Left lung (tissue), 10 donors: ENCODE data around the gene CYP2F1. TPM values are rescaled to one million over a fixed set of nuclear protein-coding genes. Genes with fewer than 3 reads are reported as not detected.
"Not testable (repeated sequence)": the region's sequence is repeated elsewhere in the genome, so short reads cannot be mapped to it uniquely, and the experiment has no call there.

Source experiments
- ATAC-seq: fragments of 200-7000 bp; cut with Tn5 transposase; one replicate; pipeline ENCODE4 v1.9.1; 2020; ENCODE audit warnings: moderate library complexity
- DNase-seq, 4 donors: peaks; one replicate each; pipeline ENCODE4 v3.0.0-alpha.2; 2013 to 2020
- H3K27ac ChIP-seq, 2 donors: fragments of 200-600 bp; sonication (generic) in 1 of 2; one replicate each; pipeline versions ENCODE4 v1.5.0 to v1.8.0; 2020 to 2021
- H3K27me3 ChIP-seq, 2 donors: fragments of 200-600 bp; sonication (generic) in 1 of 2; one replicate each; pipeline versions ENCODE4 v1.5.0 to v1.8.0; 2020 to 2021
- H3K36me3 ChIP-seq, 2 donors: fragments of 200-600 bp; sonication (generic) in 1 of 2; one replicate each; pipeline versions ENCODE4 v1.5.0 to v1.8.0; 2020 to 2021
- H3K4me1 ChIP-seq, 2 donors: fragments of 200-600 bp; one replicate each; pipeline ENCODE4 v1.8.0; 2021
- H3K4me3 ChIP-seq, 2 donors: fragments of 200-600 bp; sonication (generic) in 1 of 2; one replicate each; pipeline versions ENCODE4 v1.5.0 to v1.8.0; 2020 to 2021; ENCODE audit warnings: mild to moderate bottlenecking in 1 of 2
- H3K9me3 ChIP-seq, 2 donors: fragments of 200-600 bp; sonication (generic) in 1 of 2; one replicate each; pipeline versions ENCODE4 v1.5.0 to v1.8.0; 2020 to 2021
- CTCF ChIP-seq, 2 donors: fragments of 200-600 bp; sonication (generic) in 1 of 2; IDR thresholded peaks; one replicate each; pipeline versions ENCODE4 v1.5.0 to v1.8.0; 2021; ENCODE audit warnings: antibody characterized with exemption in 2 of 2
- intact Hi-C, 2 donors: fragments of 100-400 bp; cut with DNase I; formaldehyde crosslinking; loops; one replicate each; pipeline versions ENCODE4 v1.11.2 to v1.14.2; 2022
- polyA plus RNA-seq, 6 donors: library from polyadenylated mRNA; unstranded; fragments of 120-200 nt; gene quantifications; one replicate each; pipeline ENCODE4 v1.2.1, GENCODE V29; 2013; ENCODE audit not compliant: insufficient read length in 6 of 6
- total RNA-seq, 2 donors: library from RNA; stranded (reverse); fragmentation: NEBNext Ultra II Directional; extraction: Animal tissue kit (Norgen Biotek cat#: 25700); gene quantifications; one replicate each; pipeline ENCODE4 v1.2.1, GENCODE V29; 2021
- donor health status: DM: no; HTN: yes; CAD: no.
- donor health status: DM: no; HTN: no; CAD: no.

The CYP2F1 gene
- total and polyA plus RNA-seq, 8 donors, result 0.17 to 1.0 (median 0.34) TPM; not detected in 1

- no peaks in the 10 kb centered on the region for H3K9me3 ChIP-seq
- no peak for TF ChIP-seq CTCF (IDR thresholded peaks at IDR 0.05)
- intact Hi-C loops, result no loop called here
- DNase-seq (no peak), ATAC-seq (no peak)
- H3K36me3 ChIP-seq, result no peaks in the 10 kb centered on the region
- no peak overlapping the region for H3K4me3 ChIP-seq
- H3K4me1 ChIP-seq, result no peaks in the 10 kb centered on the region
- H3K27me3 ChIP-seq, result peaks cover 0 to 19% of the 10 kb centered on the region in 2 donors
- no peak overlapping the region for H3K27ac ChIP-seq
Observed at GRCh38 chr19:41116261-41116660, 2.0 kb downstream of the CYP2F1 start.

- intact Hi-C loops, H3K27me3 ChIP-seq, H3K4me1 ChIP-seq, H3K9me3 ChIP-seq, H3K27ac ChIP-seq, H3K4me3 ChIP-seq, ATAC-seq, DNase-seq, H3K36me3 ChIP-seq: not testable (repeated sequence)
Observed at GRCh38 chr19:41120929-41121911, 7.0 kb downstream of the CYP2F1 start.

- intact Hi-C loops, result not testable (repeated sequence)
Observed at GRCh38 chr19:41122846-41123245, 8.6 kb downstream of the CYP2F1 start.

GRCh38 chr19:41123716-41124294 is 9.6 kb downstream of the CYP2F1 start:
- Histone ChIP-seq H3K4me1 (peaks cover 0 to 7% of the 10 kb centered on the region in 2 donors), H3K9me3 (no peaks in the 10 kb centered on the region), H3K27me3 (no peaks in the 10 kb centered on the region), H3K27ac (no peak overlapping the region), H3K4me3 (no peak overlapping the region), H3K36me3 (no peaks in the 10 kb centered on the region)
- no peak for TF ChIP-seq CTCF (IDR thresholded peaks at IDR 0.05)
- no peak for DNase-seq
- ATAC-seq, result no peak
- intact Hi-C loops, result no loop called here

More at GRCh38 chr19:41122846-41123245, 8.6 kb downstream of the CYP2F1 start:
- H3K9me3 ChIP-seq, H3K4me1 ChIP-seq, DNase-seq, H3K4me3 ChIP-seq, ATAC-seq, H3K36me3 ChIP-seq, H3K27me3 ChIP-seq, H3K27ac ChIP-seq: not testable (repeated sequence)

GRCh38 chr19:41126765-41127203 is 12.6 kb downstream of the CYP2F1 start:
- H3K36me3 ChIP-seq, H3K9me3 ChIP-seq, H3K4me1 ChIP-seq, H3K4me3 ChIP-seq, intact Hi-C loops, H3K27ac ChIP-seq, H3K27me3 ChIP-seq: not testable (repeated sequence)
- DNase-seq, result peak in 1 of 4 donors; percentile 11
- peak; percentile 57 for ATAC-seq
- peak; percentile 48 to 69 for TF ChIP-seq CTCF (IDR thresholded peaks at IDR 0.05)

GRCh38 chr19:41127362-41127761 is 13.1 kb downstream of the CYP2F1 start:
- DNase-seq, H3K4me3 ChIP-seq, H3K36me3 ChIP-seq, ATAC-seq, H3K4me1 ChIP-seq, H3K9me3 ChIP-seq, intact Hi-C loops, H3K27ac ChIP-seq: not testable (repeated sequence)
- peaks cover 0 to 12% of the 10 kb centered on the region in 2 donors for H3K27me3 ChIP-seq
